ENCODE measurements around the gene C1orf232.

The C1orf232 gene

DNA sequence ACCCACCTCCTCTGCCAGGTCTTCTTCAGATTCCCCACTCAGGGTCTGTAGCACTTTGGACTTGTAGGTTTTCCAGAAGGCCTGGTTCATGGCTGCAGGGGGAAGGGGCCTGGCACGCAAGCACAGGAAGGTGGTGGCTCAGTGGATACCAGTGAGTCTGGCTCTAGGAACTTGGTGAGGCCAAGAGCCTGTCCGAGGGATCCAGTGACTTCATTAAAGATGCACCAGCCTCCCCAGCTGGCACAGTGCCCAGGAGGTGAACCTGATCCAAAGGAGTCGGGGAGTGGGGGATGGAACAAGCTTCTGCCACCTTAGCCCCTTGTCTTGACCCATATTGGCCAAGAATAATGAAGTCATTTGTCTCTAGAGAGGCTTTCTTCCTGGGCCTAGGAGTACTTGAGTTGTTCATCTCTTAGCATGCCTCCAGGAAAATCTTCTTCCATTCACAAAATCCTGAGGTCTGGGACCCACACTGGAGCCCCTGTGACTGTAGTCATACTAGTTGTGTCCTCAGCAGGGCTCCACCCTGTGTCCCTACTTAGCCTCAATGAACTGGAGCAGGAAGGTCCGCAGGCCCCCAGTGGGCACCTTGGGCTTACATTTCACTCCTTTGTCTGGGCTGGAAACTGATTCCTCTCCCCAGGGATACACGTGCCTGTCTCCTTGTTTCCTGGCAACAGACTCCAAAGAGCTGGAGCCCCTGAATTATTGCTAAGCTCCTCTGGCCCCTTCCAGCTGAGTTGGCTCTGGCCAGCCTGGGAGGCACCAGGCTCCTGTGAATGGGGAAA, at the start of gene C1orf232:
TSS of gene C1orf232 (minus strand) at position 554 of the 788 bp plus-strand sequence. CDS start at position 90, 464 bp downstream.
- no peak for DNase-seq

DNA sequence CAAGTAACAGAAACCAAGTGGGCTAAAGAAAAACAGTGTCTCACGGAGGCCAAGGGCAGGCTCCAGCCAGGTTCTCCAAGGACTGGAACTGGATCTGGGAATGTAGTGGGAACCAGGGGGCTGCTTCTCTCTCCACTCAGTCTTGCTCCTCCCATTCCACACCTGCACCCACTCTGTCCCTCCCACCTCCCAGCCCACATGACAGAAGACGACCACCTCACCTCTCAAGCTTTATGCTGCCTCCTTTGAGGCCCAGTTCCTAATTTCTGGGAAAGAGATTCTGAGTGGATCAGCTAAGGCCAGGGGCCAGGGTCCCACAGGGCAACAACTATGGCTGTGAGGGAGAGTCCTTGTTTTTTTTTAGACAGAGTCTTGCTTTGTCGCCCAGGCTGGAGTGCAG, 46.5 kb upstream of the C1orf232 start:
- DNase-seq = no peak

DNA sequence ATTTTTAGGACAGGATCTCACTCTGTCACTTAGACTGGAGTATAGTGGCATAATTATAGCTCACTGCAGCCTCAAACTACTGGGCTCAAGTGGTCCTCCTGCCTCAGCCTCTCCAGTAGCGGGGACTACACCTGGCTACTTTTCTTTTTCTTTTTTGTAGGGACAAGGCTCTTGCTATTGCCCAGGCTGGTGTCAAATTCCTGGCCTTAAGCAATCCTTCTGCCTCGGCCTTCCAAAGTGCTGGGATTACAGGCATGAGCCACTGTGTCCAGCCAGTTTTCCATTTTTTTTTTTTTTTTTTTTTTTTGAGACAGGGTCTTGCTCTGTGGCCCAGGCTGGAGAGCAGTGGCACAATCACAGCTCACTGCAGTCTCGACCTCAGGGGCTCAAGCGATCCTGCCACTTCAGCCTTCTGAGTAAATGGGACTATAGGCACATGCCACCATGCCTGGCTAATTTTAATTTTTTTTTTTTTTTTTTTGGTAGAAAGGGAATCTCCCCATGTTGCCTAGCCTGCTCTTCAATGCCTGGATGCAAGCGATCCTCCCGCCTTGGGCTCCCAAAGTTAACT, 44.7 kb upstream of the C1orf232 start:
- no peak for DNase-seq

DNA sequence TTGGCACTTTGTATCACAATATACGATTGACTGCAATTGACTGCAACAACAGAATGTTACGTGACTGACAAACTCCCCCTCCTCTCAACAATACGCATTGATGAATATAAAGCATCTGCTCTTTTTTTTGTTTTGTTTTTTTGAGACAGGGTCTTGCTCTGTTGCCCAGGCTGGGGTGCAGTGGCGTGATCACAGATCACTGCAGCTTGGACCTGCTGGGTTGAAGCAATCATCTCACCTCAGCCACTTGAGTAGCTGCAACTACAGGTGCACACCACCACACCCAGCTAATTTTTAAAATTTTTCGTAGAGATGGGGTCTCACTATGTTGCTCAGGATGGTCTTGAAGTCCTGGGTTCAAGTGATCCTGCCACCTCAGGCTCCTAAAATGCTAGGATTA, 44.0 kb upstream of the C1orf232 start:
- DNase-seq = no peak

DNA sequence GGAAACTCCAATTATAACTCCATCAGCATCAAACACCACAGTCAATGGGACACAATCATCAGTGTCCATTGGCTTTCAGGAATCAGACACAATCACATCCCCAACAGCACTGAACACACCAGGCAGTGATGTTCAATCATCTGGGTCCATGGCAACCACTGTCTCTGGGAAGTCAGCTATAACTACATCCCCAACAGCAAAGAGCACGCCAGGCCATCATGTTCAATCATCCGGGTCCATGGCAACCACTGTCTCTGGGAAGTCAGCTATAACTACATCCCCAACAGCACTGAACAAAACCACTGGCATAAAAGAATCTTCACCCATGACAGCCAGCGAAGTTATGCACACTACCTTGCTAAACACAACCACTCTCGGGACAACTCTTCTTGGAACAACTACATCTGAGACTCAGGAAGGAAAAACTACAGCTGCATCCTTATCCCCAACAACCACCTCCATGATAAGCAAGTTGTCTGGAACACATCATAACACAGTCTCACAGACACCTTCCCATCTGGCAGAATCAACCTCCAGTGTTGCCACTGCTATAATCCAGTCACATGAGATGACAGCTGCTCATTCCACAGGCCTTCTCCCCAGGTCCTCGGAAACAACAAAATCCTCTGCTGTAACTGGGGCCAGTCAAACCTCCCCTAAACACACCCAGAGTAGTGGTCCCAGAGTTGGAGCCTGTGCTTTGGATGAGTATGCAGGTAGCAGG, 41.5 kb upstream of the C1orf232 start:
- DNase-seq = no peak

DNA sequence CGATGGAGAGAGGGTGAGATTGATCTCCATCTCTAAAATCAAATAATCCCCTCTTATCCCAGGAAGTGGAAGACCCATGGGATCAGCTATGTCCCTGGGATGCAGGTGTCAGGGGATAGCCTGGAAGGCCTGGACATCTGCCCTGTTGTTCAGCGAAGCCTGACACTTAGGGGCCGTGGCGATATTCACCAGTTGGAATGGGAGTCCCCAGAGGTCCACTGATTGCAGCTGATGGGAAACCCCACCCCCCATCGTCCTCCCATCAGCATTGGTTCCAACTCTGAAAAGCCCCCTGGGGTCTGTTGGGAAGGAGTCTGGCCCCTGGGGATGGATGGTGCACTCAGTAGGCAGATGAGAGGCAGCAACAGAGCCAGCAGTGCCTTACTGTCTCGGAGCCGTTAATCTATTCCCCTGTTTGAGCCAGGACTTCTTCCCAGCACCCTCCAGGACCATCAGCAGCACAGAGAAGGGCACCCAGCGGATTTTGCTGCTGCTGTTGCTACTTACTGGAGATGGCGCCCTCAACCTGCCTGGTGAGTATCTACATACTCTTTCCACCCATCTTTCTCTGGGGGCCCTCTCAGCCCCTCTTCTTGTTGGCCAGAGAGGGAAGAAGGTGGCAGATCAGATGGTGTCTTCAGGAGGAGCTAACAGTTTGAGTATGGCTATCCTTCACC, 35.0 kb upstream of the C1orf232 start:
- DNase-seq = no peak

DNA sequence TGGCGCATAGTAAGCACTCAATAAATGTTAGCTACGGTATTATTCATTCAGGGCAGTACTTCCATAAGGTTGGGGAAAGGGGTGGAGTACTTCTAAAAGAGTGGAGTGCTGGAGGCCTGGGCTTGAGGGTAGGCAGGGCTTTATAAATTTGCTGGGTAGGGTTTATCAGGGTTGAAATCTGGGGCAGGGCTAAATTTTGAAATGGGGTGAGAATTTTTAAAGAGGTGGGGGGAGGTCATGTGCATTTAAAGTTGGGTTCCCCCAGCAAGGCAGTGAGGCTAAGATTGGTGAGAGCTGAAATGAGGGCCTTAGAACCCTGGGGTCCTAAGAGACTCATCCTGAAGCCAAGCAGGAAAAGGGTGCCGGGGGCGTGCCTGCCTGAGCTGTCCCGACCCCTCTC, 31.6 kb upstream of the C1orf232 start:
- DNase-seq = no peak

DNA sequence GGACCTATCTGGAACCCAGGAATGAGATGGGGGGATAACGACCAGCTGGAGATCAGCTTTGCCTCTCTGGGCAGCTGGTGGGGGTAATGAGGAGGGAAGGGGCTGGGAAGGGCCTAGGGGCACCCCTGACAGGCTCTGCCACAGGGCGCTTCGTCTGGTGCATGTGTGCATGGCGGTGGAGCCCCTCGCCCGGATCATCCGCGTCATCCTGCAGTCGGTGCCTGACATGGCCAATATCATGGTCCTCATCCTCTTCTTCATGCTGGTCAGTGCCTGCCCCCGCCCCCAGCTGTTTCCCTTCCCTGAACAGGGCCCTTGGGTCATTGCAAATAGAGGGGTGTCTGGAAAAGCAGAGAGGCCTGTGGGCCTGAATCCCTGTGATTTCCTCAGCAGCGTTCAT, 29.1 kb upstream of the C1orf232 start:
- no peak for DNase-seq

DNA sequence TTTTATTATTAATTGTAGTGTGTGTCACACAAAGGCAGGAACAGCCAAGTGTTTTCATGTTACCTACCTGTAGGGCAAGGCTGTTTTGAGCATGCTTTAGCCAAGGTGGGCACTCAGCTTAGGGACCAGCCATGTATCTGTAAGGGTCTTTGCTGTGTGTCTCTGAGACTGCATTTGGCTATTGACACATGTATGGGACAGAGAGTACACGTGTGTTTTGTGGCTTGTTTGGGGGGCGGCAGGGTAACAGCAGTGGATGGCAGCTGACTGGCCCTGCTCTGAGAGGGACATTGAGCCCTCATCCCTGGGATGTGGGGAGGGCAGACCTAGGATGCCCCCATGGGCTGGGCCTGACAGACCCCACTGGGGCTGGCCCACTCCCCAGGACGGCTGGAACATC, 28.5 kb upstream of the C1orf232 start:
- DNase-seq = no peak

DNA sequence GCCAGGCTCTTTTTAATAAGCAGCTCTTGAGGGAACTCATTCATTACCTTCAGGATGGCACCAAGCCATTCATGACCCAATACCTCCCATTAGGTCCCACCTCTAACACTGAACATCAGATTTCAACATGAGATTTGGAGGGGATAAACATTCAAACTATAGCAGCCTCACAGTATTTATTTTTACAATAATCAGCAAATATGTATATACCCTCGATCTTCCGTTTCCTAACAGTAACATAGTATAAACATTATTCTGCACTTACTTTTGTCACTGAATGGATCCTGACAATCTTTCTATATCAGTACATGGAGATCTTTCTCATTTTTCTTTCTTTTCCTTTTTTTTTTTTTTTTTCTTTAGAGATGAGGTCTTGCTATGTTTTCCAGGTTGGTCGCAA, 27.0 kb upstream of the C1orf232 start:
- DNase-seq = no peak

DNA sequence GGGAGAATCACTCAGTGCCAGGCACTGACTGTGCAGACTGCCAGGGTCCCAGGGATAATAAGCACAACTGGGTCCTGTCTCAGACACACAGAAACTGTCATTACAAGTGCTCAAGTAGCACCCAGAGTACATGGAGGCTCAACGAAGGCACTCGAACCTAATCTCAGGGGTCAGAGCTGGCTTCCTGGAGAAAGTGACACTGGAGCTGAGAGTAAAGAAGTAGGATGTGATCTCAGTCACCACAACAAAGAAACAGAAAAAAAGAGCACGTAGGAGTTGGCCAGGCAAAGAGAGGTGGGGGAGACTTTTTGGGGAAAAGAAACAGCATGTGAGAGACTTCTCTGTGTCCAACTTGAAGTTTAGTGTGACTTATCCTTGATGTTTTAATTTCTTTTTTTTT, 23.0 kb upstream of the C1orf232 start:
- DNase-seq = no peak

DNA sequence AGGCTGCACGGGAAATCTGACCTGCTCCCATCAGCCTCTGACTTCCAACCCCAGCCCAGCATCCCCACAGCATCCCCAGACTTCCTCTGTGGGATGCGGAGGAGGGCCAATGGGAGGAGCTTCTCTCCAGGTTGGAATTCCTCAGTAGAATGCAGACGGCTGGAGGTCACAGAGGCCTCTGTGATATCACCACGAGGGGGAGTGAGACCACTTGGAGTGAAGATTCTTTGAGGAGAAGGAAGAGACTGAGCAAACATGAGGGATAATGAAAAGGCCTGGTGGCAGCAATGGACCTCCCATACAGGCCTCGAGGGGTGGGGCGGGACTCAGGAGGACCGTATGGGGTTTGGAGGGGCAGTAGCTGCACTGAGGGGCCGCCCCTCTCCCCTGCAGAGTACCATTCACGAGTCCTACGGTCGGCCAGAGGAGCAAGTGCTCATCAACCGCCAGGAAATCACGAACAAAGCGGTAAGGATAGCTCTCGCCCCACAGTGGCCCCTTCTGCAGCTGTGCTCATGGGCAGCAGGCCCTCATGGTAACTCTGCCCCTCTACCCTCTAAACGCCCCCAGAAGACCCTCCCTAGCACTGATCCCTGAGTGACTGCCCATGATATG, 21.7 kb upstream of the C1orf232 start, which contains the start of gene CATSPER4:
TSS of gene CATSPER4 (plus strand) at position 230 of the 615 bp plus-strand sequence. CDS start at position 256, 26 bp downstream.
- DNase-seq = no peak

DNA sequence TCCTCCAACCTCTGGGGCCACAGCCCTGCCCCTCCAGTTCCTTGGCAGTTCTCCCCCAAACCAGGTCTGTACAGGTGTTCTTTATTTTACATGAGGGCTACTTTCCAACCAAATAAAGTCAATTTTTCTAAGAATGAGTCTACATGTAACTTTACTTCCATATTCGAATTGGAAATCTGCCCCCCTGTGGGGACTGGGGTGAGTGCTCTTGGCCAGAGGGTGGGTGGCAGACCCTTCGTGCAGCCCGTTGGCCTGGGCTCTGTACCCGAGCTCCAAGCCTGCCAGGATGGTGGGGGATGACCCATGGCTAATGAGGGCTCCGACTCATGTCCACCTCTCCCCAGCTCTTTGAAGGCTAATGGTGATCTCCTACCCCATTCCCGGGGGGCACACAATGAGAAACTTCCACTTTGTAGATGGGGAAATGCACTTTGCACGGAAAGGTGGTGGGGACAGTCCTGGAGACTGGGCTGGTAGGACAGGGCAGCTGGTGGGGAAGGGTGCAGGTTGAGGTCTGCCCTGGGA, 21.1 kb upstream of the C1orf232 start:
- DNase-seq = no peak

DNA sequence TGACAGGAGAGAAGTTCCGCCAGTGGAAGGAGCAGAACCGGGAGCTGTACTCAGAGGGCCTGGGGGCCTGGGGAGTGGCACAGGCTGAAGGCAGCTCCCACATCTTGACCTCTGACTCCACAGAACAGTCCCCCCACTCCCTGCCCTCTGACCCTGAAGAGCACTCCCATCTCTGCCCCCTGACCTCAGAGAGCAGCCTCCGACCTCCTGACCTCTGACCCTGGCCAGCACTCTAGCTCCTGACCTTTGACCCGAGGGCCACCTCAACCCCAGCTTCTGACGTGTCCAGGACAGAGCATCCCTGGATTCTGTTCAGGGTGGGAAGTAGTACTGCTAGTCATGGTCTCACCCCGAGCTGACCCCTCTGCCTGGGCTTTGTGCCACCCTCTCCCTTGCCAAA, 20.6 kb upstream of the C1orf232 start:
- no peak for DNase-seq

DNA sequence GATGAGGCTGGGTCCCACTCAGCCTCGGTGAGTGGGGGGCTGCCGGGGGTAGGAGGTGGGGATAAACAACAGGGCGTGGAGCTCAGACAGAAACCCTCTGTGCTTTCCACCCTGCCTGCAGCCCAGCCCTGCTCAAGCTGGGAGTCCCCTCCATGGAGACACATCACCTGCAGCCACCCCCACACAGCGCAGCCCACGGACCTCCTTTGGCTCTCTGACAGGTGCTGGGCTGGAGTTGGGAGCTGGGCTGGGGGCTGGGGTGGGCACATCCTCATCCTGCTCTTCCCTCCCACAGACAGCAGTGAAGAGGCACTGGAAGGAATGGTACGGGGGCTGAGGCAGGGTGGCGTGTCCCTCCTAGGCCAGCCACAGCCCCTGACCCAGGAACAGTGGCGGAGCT, 19.7 kb upstream of the C1orf232 start:
- DNase-seq = no peak

DNA sequence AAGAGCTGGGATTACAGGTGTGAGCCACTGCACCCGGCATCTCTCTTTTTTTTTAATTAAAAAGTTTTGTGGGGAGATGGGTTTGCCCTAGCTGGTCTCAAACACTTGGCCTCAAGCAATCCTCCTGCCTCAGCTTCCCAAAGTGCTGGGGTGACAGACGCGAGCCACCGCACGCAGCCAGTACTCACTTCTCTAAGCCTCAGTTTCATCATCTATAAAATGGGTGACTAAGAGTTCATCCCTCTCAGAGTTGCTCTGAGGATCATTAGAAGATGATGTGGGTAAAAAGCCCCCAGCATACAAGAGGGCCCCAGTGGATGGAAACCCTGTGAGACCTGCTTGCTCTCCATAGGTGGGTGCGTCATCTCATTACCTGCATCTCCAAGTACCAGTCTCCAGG, 19.1 kb upstream of the C1orf232 start:
- DNase-seq = no peak

DNA sequence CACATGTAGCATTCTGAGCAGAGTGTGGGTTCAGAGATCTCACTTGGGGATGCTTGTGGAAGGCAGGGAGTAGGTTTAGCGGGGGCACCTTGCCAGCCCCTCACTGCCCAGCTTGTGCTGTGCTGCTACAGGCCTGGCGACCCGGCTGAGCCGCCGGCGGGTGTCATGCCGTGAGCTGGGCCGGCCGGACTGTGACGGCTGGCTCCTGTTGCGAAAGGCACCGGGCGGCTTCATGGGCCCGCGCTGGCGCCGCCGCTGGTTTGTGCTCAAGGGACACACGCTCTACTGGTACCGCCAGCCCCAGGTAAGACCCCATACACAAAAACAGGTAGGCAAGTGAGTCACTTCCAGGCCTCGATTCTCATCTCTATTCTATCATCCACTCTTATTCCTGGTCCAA, 16.1 kb upstream of the C1orf232 start:
- no peak for DNase-seq

DNA sequence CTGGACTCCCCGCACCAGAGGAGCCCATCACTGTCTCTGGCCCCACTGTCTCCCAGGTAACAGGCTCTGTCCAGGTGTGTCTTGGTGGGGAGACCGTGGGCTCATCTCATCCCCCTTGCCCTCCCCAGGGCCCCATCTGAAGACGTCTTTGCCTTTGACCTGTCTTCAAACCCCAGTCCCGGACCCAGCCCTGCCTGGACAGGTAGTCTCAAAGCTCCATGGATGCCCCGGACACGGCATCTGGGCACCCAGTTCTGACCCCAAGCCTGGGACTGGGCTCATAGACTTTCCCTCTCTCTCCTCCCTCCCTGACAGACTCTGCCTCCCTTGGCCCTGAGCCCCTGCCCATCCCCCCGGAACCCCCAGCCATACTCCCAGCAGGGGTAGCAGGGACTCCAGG, 15.3 kb upstream of the C1orf232 start:
- no peak for DNase-seq

DNA sequence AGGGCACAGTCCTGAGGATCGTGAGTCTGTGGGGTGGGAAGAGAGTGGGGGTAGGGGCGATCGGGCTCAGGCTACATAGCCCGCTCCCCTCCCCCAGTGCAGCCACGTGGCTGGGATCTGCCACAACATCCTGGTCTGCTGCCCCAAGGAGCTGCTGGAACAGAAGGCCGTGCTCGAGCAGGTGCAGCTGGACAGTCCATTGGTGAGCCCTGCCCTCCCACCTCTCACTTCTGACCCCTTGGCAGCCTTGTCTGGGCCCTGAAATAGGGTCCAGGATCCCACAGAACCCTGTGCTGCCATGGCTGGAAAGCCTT, 13.6 kb upstream of the C1orf232 start:
- DNase-seq = no peak

DNA sequence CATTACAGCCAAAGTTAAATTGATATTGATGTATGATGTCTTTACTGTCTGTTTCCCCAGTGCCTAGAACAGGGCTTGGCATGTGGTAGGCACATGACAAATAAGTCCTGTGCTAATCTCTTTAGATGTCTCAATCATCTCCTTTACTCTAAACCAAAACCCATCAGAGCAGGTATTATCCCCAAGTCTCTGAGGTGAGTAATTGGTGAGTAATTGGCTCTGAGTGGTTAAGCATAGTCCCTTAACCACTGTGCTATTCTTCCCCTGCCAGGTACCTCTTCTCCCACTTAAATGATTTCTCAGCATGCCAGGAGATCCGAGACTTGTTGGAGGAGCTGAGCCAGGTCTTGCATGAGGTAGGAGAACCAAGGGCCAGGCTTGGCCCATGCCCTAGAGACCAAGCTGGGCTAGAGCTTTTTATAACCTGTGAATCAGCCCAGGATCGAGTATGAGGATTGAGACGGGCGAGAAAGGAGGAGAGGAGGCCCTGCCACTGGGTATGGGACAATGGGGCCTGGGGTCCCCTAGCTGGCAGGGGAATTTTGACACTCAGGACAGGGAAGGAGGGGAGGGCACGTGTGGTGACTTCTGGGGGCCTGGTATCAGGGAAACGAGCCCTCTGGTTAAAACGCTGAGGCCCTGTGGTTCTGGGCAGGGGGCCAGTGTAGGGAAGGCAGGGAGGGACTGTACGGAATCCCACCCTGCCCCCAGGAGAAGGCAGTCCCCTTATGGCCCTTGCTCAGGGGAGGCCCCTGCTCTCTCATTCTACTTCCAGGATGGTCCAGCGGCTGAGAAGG, 13.0 kb upstream of the C1orf232 start:
- DNase-seq = no peak

DNA sequence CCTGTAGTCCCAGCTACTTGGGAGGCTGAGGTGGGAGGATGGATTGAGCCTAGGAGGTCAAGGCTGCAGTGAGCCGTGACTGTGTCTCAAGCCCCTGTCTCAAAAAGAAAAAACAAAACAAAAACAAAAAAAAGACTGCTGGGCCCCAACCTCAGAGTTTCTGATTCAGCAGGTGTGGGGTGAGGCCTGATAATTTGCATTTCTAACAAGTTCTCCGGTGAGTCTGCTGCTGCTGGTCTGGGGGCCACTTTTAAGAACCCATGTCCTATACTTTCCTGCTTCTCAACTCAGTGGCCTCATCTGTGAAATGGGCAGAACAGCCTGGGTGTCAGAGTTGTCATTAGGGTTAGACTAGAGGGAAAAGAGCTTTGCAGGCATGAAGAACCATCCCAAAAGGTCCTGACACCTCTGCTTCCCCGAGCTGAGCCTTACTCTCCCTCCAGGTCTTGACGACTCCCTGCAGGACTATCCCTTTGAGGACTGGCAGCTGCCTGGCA, 11.3 kb upstream of the C1orf232 start:
- DNase-seq = no peak

DNA sequence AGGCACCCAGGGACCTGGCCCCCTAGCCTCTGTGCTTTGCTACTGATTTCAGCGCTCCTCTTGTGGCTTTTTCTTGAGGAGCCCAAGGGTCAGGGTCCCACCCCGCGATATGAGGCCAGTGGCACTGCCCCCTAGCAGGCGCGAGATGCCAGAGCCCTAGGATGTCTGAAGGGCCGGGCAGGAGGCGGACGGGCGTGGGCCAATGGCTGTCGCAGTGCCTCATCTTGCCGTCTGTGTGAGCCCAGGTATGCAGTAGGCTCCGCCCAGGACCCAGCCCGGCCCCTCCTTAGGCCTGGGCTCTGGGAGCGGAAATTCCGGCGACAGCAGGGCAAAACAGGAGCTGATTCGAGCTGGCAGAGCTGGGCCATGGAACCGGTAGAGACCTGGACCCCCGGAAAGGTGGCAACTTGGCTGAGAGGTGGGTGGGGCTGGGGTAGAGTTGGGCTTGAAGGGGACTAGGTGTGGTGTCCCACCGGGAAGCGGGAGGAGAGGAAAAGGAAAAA, 8.5 kb upstream of the C1orf232 start, which contains the start of gene CNKSR1:
TSS of gene CNKSR1 (plus strand) at position 310 of the 503 bp plus-strand sequence. CDS start at position 367, 57 bp downstream.
- DNase-seq = no peak

Data from activated CD4-positive, alpha-beta T cell treated with anti-CD3 and anti-CD28 coated beads, Interleukin-2, amount 50 U/mL, for 16 hours (primary cell).